Right atrium auricular region (tissue), 2 donors: ENCODE measurements around the gene TAAR5. TPM values are rescaled to one million over a fixed set of nuclear protein-coding genes. Genes with fewer than 3 reads are reported as not detected.

Experiments used
- DNase-seq: peaks from one replicate; pipeline ENCODE4 v3.0.0-alpha.2; 2019; ENCODE audit warnings: low spot score
- H3K27ac ChIP-seq, 2 donors: fragments of 200-600 bp; sonication (generic); 1 replicate in 1 of 2; 2 replicates in 1 of 2; pipeline ENCODE4 v1.5.1; 2016 to 2019
- H3K27me3 ChIP-seq, 2 donors: fragments of 200-600 bp; sonication (generic); one replicate each; pipeline versions ENCODE4 v1.5.1 to v1.6.0; 2017 to 2019
- H3K36me3 ChIP-seq: fragments of 200-600 bp; sonication (generic); one replicate; pipeline ENCODE4 v1.5.1; 2016
- H3K4me1 ChIP-seq, 2 donors: fragments of 200-600 bp; sonication (generic); one replicate each; pipeline versions ENCODE4 v1.5.1 to v1.6.0; 2017 to 2019
- H3K4me3 ChIP-seq, 2 donors: fragments of 200-600 bp; sonication (generic); 1 replicate in 1 of 2; 2 replicates in 1 of 2; pipeline ENCODE4 v1.5.1; 2017 to 2019; ENCODE audit warnings: mild to moderate bottlenecking in 1 of 2, moderate library complexity in 1 of 2
- H3K9me3 ChIP-seq, 2 donors: fragments of 200-600 bp; sonication (generic); one replicate each; pipeline ENCODE4 v1.5.1; 2019
- CTCF ChIP-seq, 2 donors: fragments of 200-600 bp; sonication (generic); IDR thresholded peaks; one replicate each; pipeline ENCODE4 v1.5.1; 2019; ENCODE audit warnings: antibody characterized with exemption in 2 of 2
- total RNA-seq, 2 donors: library from RNA; depleted of rRNA; stranded (reverse); fragments of >200 nt; gene quantifications; one replicate each; pipeline ENCODE4 v1.1.0, GENCODE V29; 2016

TAAR5 gene
- total RNA-seq, 2 donors from 2014 or later = not detected

GRCh38 chr6:132623106-132623845 is 33.7 kb upstream of the TAAR5 start:
- Histone ChIP-seq H3K27ac (no peak overlapping the region), H3K27me3 (no peaks in the 10 kb centered on the region), H3K36me3 (no peaks in the 10 kb centered on the region), H3K4me1 (no peaks in the 10 kb centered on the region), H3K4me3 (no peak overlapping the region), H3K9me3 (peaks cover 0 to 5% of the 10 kb centered on the region in 2 donors)
- no peak for TF ChIP-seq CTCF (IDR thresholded peaks at IDR 0.05)
- no peak for DNase-seq

GRCh38 chr6:132616677-132617076 is 27.1 kb upstream of the TAAR5 start:
- no peak for TF ChIP-seq CTCF (IDR thresholded peaks at IDR 0.05)
- H3K36me3 ChIP-seq = no peaks in the 10 kb centered on the region
- DNase-seq = no peak
- H3K27me3 ChIP-seq = no peaks in the 10 kb centered on the region
- no peaks in the 10 kb centered on the region for H3K9me3 ChIP-seq
- no peak overlapping the region for H3K4me3 ChIP-seq
- no peak overlapping the region for H3K27ac ChIP-seq
- H3K4me1 ChIP-seq = no peaks in the 10 kb centered on the region

GRCh38 chr6:132614554-132614953 is 25.0 kb upstream of the TAAR5 start:
- Histone ChIP-seq H3K27ac (no peak overlapping the region), H3K4me3 (no peak overlapping the region)
- no peak for DNase-seq

GRCh38 chr6:132612449-132613108 is 23.0 kb upstream of the TAAR5 start:
- no peak for TF ChIP-seq CTCF (IDR thresholded peaks at IDR 0.05)
- Histone ChIP-seq H3K4me1 (no peaks in the 10 kb centered on the region), H3K27me3 (no peaks in the 10 kb centered on the region), H3K36me3 (no peaks in the 10 kb centered on the region), H3K27ac (no peak overlapping the region), H3K4me3 (no peak overlapping the region), H3K9me3 (no peaks in the 10 kb centered on the region)
- DNase-seq = no peak

More at GRCh38 chr6:132614554-132614953, 25.0 kb upstream of the TAAR5 start:
- Histone ChIP-seq H3K9me3 (no peaks in the 10 kb centered on the region), H3K36me3 (no peaks in the 10 kb centered on the region), H3K27me3 (no peaks in the 10 kb centered on the region), H3K4me1 (no peaks in the 10 kb centered on the region)
- no peak for TF ChIP-seq CTCF (IDR thresholded peaks at IDR 0.05)

GRCh38 chr6:132611616-132612015 is 22.1 kb upstream of the TAAR5 start:
- DNase-seq = no peak
- Histone ChIP-seq H3K27ac (no peak overlapping the region), H3K4me3 (no peak overlapping the region), H3K27me3 (no peaks in the 10 kb centered on the region), H3K9me3 (no peaks in the 10 kb centered on the region), H3K36me3 (no peaks in the 10 kb centered on the region), H3K4me1 (no peaks in the 10 kb centered on the region)
- TF ChIP-seq CTCF (IDR thresholded peaks at IDR 0.05) = no peak
